LoVo (cell line): ENCODE data around the gene PROKR2.

Experiments
- DNase-seq: peaks from one replicate; pipeline ENCODE4 v3.0.0-alpha.2; 2016; ENCODE audit warnings: low spot score

The PROKR2 gene

DNA sequence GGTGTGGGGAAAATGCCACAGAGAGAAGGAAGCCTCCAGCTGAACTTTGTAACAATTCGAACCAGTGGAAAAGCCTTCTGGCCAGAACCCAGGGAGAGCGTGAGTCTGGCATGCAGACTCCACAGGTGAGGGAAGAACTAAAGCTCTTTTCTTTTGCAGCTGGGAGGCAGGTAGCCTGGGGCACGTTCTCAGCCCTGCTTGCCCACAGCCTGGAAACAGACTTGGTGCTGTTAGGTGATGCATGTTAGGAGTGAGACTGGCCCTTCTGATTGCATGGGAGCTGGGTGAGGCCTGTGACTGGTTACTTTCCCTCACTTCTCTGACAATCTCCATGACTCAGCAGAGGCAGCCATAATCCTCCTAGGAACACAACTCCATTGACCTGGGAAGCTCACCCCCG is 34.2 kb downstream of the PROKR2 start:
- DNase-seq: no peak

DNA sequence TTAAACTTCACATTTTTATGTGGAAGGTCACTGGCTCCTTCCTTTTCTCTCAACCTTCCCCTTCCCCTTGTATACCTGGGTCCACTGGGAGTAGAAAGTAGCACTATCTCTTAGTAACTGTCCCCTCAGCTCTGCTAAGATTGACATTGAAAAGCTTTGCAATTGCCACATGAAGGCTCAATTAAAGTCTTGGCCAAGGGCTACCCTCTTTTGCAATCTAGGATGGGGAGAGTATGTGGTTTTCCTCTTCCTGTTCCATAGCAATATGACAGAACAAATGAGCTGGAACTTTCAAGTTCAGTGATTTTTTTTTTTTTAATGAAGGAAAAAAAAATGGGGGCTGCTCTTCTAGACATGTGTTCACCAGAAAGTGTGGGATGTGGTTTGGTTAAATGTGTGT is 37.1 kb downstream of the PROKR2 start:
- no peak for DNase-seq

DNA sequence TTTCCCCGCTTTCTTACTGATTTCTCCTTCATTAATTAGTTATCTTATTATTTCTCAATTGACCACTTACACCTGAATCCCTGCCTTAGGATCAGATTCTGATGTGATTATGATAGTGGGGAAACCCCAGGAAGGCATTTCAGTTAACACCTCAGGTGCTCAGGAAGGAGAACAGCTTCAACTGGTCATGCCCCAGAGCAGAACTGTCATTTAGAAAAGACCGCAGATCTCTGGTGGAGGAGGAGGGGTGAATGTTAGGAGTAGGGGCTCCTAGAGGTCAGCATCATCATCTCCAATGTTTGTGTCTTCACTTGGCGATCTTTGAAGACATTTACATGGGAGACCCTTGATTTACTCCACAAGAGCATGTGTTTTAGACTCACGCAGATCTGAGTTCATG is 44.5 kb downstream of the PROKR2 start:
- no peak for DNase-seq

GRCh38 chr20:5270603-5271002 is 46.2 kb downstream of the PROKR2 start:
- no peak for DNase-seq

DNA sequence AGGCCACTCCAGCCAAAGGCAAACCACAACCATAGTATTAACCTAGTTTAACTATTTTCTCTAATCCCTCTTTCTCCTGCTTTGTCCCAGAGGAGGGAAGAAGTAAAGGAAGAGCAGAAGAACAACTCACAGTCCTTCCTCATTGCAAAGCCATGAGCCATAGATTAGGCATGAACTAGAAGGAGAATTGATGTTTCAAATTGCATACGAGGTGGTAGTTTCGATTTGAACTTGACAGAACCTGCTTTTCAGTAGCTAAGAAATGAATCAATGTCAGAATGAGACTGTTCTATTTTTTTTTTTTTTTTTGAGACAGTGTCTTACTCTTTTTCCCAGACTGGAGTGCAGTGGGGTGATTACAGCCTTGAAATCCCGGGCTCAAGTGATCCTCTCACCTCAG is 48.3 kb downstream of the PROKR2 start:
- DNase-seq: no peak

DNA sequence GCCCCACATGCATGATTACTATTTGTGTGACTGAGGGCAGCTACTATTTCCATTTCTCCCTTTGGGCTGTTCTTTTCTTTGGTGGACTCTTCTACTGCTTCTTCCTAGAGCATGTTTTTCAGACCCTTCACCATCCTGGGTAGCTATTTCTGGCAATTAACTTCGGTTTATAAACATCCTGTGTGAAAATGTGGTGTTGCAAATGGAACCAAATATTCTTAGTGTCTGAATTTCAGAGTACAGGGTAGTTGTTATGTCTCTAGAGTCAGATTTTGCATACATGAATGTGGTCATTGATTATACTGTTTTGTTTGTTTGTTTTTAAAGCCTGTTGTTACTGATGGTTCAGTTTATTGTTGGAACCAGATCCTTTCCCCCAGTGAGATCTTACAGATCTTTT is 49.7 kb downstream of the PROKR2 start:
- no peak for DNase-seq
